Right renal cortex interstitium (tissue), 3 donors: ENCODE measurements around the gene TRMT6. TPM values are rescaled to one million over a fixed set of nuclear protein-coding genes. Genes with fewer than 3 reads are reported as not detected.

ENCODE experiments used
- DNase-seq, 3 donors: peaks; one replicate each; pipeline ENCODE4 v3.0.0-alpha.2; 2013; ENCODE audit warnings: low read depth in 3 of 3, low spot score in 2 of 3
- polyA plus RNA-seq, 3 donors: library from polyadenylated mRNA; unstranded; fragments of 120-200 nt; gene quantifications; one replicate each; pipeline ENCODE4 v1.2.1, GENCODE V29; 2013; ENCODE audit not compliant: insufficient read length in 3 of 3

Gene TRMT6
- polyA plus RNA-seq, 3 donors, result 18.8 to 22.0 (median 21.1) TPM

GRCh38 chr20:5900908-5901307 lies 49.4 kb downstream of the TRMT6 start:
- DNase-seq, result no peak

GRCh38 chr20:5899444-5899843 lies 50.9 kb downstream of the TRMT6 start:
- DNase-seq, result no peak

- DNase-seq, result no peak
Observed at GRCh38 chr20:5895626-5896025, 54.7 kb downstream of the TRMT6 start.

GRCh38 chr20:5893621-5894020 lies 56.7 kb downstream of the TRMT6 start:
- no peak for DNase-seq

- DNase-seq, result no peak
Observed at GRCh38 chr20:5893052-5893451, 57.3 kb downstream of the TRMT6 start.

GRCh38 chr20:5890773-5891441 lies 59.4 kb downstream of the TRMT6 start:
- no peak for DNase-seq

- DNase-seq, result no peak
Observed at GRCh38 chr20:5888041-5888440, 62.3 kb downstream of the TRMT6 start.

- no peak for DNase-seq
Observed at GRCh38 chr20:5887386-5887785, 62.9 kb downstream of the TRMT6 start.

Other genes with a start within 250 kb of the TRMT6 start
- gene SHLD1, start 200.1 kb downstream of the TRMT6 start, polyA plus RNA-seq, result 10 to 100 TPM in 2 of 3 donors, 1 to 10 TPM in 1; 9.0 to 12.2 (median 10.4) TPM
- gene CHGB, start 39.0 kb downstream of the TRMT6 start, polyA plus RNA-seq, result 1 to 10 TPM; 2.5 to 3.7 (median 3.6) TPM
- gene MCM8, start 119 bp upstream of the TRMT6 start, polyA plus RNA-seq, result 10 to 100 TPM; 11.6 to 15.6 (median 15.2) TPM
- gene CRLS1, start 55.6 kb upstream of the TRMT6 start, polyA plus RNA-seq, result 10 to 100 TPM; 85.2 to 91.7 (median 88.8) TPM
- 10 to 100 TPM in 2 of 3 donors, 1 to 10 TPM in 1; 9.8 to 11.7 (median 10.9) TPM for gene LRRN4, start 103.5 kb upstream of the TRMT6 start, polyA plus RNA-seq
- 1 to 10 TPM; 3.5 to 3.9 (median 3.6) TPM for gene FERMT1, start 172.5 kb upstream of the TRMT6 start, polyA plus RNA-seq